Right ventricle myocardium superior (tissue), 1 donor: Measurements from ENCODE around the gene TRABD. TPM values are rescaled to one million over a fixed set of nuclear protein-coding genes. Genes with fewer than 3 reads are reported as not detected.

ENCODE experiments used
- ATAC-seq: fragments of 200-7000 bp; cut with Tn5 transposase; one replicate; pipeline ENCODE4 v1.9.1; 2020; ENCODE audit warnings: mild to moderate bottlenecking; ENCODE audit not compliant: poor library complexity
- DNase-seq: peaks from one replicate; pipeline ENCODE4 v3.0.0-alpha.2; 2020
- intact Hi-C: fragments of 100-400 bp; cut with DNase I; formaldehyde crosslinking; loops from one replicate; pipeline ENCODE4 v1.11.2; 2022
- total RNA-seq: library from RNA; stranded (reverse); fragmentation: NEBNext Ultra II Directional; extraction: Animal tissue kit (Norgen Biotek cat#: 25700); gene quantifications from one replicate; pipeline ENCODE4 v1.2.1, GENCODE V29; 2021
- donor health status: DM: no; HTN: yes; CAD: no; lungs with severe emphysema.

TRABD gene
- total RNA-seq, 1 donor from 2014 or later: 22.0 TPM

DNA sequence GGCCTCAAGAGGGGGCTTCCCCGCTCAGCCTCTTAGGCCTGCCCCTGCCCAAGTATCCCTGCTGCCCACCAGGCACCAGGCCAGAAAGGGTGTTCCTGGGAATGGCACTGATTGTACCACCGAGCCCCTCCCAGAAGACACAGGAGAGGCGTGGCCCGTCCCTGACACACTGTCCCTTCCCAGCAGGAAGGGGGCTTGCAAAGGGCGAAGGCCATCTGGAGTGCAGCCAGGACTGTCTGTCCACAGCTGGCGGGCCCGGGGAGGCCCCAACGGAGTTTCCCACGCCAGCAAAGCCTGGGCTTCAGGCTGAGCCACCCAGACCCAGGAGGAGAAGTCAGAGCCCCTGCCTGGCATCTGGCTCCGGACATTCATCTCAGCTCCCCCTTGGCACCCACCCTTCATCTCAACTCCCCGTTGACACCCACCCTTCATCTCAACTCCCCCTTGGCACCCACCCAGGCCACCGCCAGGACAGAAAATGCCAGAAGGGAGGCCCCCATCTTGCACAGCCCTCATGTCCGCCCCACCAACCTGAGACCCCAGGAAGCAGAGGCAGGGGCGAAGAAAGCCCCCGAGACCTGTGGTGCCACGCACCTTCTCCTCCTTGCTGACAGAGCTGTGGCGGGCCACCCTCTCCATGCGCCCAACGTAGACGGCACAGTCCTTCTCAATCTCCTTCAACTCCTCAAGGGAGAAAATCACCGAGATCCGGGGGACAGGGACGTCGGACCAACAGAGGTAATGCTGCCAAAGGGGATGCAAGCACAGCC lies 39.7 kb downstream of the TRABD start:
- DNase-seq (no peak), ATAC-seq (no peak)
- intact Hi-C loops: no loop called here

DNA sequence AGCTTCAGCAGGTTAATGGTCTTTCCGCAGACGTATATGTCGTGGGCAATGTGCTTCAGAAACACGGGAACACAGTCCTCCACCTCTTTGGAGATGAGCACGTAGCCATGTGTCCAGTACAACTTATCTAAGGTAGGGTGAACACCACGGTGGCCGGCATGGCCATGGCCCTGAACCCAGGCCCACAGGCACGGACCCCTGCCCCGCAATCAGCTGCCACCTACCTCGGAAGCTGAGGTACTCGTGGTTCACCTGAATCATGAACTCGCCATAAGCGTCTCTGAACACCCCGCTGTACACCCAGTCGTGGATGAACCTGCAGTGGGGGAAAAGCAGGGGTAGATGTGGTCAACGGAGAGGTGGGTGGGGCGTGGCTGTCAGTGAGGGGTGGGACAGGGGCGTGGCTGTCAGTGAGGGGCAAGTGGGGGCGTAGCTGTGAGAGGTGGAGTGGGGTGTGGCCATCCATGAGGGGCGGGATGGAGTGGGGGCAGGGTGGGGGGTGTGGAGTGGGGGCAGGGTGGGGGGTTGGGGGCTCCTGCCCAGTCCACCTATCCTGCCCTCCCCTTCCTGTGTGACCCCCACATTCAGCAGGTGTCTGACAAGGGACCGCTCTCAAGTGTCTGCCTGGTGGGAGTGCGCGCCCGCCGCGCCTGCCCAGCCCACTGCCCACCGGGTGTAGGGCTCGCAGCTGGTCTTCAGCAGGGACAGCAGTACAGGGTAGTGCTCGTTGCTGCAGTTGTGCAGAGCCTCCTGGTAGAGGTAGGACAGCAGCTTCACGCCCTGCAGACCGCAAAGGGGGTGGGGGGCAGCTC lies 40.6 kb downstream of the TRABD start:
- DNase-seq (no peak), ATAC-seq (no peak)
- intact Hi-C loops: no loop called here

DNA sequence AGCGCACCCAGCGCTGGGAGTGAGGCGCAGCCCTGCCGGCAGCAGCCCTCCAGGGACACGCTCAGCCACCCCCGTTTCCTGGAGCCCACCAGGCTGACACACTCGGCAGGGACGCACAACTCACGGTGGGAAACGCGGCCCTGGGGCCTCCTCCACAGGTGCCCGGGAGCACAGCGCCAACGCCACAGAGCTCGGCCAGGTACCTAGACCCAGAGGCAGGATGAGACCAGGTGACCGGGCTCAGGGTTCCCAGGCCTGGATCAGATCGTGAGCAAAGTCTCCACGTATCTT lies 41.1 kb downstream of the TRABD start:
- DNase-seq (no peak), ATAC-seq (no peak)
- intact Hi-C loops: no loop called here

DNA sequence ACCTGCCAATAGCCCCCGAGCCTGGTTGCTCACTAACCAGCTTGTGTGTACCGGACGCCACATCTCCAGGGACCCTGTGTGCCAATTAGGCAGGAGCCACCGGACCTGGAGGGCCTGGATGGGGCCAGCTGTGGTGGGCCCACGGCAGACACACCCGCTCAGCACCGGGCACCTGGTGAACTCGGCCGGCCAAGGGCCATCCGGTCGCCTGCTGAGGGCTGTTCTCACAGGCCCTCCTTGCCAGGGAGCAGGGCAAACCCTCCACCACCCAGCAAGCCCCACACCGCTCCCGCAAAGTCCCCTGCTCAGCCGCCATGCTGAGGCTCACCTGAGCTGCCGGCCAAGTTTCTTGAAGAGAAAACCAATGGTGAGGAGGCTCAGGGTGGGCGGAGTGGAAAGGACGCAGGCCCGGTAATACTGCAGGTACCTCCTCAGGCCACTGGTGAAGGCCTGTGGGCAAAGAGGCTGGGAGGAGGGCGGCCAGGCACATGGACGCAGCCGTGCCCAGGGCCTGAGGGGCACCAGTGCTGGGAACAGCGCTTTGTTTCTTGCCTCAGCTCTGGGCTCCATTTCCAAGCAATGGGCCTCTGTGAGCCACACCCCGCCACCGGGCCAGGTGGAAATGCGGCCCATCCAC lies 42.0 kb downstream of the TRABD start:
- ATAC-seq: no peak
- intact Hi-C loops: no loop called here
- no peak for DNase-seq

DNA sequence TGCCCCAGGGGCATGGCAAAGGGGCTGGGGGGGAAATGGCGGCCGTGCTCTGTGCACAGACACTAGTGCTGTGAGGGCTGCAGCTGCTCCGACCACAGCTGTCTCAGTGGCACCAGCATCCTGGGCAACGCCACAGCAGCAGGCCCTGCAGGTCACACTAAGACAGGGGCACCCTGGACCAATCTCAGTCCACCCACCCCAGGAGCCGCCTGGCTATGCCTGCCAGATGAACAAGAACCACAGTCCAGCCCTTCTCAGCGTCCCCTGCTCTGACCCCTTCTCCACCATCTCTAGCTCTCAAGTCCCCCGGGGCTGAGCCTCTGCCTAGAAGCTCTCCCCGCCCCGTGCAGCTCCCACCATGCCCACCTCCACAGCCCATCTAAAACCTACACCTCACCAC lies 42.7 kb downstream of the TRABD start:
- intact Hi-C loops: no loop called here
- ATAC-seq: no peak

DNA sequence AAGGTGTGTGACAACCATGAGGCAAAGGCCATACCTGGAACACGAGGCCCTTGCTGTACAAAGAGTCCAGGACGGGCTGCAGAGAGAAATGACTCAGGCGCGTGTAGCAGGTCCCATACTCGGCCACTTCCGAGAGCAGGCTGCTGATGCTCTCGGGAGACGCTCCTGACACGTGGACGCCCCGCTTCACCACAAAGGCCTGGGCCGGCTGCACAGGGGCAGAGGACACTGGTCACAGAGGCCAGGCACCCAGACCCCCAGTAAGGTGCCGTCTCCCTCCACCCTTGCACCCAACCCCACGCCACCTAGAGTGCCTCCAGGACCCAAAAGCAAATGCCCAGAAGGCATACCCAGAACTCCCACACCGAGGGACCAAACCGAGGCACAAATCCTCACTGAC lies 43.7 kb downstream of the TRABD start:
- ATAC-seq (no peak), DNase-seq (no peak)
- intact Hi-C loops: no loop called here

More for the DNA sequence above, 42.7 kb downstream of the TRABD start:
- DNase-seq: no peak

DNA sequence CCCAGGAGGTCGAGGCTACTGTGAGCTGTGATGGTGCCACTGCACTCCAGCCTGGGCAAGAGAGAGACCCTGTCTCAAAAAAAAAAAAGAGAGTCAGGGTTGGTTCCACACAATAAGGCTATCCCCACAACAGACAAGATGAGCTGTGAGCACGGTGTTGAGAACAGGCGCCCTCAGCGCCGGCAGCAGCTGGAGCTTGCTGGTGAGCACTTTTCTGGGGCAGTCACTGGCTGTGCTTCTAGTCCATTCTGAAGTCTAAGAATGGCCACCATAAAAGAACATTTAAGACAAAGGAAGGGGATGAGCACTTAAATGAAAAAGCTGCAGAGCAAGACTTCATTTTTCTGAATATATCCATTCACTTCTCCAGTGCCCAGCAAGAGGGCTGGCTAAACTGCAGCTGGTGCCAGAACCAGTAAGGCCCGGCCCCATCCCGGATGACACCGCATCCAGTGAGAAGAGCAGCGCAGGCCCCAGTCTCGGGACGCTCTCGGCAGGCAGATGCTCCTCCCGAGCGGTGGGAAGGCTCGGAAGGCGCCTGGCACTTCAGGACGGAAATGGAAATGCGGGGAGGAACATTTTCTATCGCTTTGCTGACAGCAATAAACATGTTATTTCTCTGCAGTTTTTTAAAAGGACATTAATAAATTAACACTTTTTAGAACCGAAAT lies 46.9 kb downstream of the TRABD start:
- intact Hi-C loops: no loop called here
- DNase-seq (no peak), ATAC-seq (no peak)

DNA sequence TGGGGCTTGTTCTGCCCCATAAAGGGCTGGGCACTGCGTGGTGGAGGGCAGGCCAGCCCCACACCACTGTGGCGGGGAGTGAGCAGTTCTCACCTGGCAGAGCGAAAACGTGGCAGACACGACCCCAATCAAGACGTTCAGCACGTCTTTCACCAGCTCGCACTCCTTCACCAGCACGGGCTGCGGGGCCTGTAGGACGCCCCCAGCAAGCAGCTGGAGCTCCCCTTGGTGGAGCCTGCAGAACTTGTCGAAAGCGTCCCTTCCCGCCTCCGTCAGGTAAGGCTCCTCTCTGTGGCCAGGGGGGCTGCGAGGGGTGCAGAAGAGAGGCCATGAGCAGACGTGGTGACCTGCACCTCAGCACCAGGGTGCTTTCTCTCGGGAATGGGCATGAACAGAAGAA lies 47.5 kb downstream of the TRABD start:
- ATAC-seq (no peak), DNase-seq (no peak)
- intact Hi-C loops: no loop called here

DNA sequence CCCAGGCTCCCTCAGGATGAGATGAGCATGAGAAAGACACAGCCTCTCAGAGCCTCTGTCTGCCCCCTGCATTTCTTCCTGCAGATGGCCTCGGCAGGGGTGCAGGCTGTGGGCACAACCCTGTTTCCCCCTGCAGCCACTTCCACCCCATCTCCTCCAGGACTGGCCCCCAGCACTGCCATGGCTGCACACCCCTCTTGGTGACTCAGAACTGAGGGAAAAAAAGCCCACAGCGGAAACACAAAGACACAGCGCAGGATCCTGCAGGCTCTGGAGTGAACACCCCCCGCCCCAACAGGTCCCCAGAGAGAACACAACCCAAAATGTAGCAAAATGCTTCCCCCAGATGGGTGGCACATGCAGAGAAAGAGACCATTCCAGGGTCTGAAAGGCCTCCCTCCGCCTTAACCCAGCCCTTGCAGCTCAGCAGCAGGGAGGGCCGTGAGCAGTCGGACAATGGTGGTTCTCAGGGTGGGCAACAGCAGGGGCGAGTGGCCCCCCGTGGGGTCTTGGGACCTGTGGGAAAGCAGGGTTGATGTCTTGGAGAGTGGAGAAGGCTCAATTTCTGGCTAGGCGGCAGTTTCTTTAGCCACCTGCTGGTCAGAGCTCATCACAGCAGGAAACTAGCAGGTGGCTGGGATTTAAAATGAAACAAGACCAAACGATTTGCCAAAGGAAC lies 51.2 kb downstream of the TRABD start:
- intact Hi-C loops: no loop called here
- DNase-seq: no peak
- ATAC-seq: no peak

DNA sequence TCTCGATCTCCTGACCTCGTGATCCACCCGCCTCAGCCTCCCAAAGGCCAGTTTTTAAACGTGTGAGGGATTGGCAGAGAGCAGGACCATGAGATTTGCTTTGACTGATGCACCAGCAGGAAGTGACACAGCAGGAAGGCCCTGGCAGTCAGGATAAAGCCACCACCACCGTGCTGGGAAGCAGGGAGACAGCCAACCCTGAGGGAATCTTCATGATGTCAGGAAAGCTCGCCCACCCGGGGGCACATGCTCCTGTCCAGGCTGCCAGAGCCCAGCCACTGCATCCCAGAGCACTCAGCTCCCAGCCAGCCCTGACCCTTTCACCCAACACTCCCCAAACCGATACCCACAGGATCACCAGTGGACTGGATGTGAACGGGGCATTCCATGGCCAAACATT lies 53.0 kb downstream of the TRABD start:
- ATAC-seq (no peak), DNase-seq (no peak)
- intact Hi-C loops: no loop called here

DNA sequence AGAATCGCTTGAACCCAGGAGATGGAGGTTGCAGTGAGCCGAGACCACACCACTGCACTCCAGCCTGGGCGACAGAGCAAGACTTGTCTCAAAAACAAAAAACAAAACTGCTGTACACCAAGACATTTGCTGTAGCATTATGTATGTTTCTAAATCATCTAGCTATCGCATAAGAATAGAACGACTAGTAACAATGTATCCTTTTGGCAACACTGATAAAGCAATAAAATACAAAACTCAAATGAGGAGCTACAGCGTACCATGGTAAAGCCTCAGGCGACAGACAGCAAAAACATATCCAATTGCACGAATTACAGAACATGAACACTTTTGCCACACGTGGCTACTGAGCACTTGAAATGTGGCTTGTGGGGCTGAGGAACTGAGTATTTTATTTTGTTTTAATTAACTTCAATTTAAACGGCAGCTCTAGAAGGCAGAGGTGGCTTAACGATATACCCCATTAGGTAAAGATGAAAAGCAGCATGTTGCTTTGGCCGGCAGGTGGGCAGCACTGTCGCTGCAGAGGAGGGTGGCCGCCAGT lies 56.8 kb downstream of the TRABD start:
- ATAC-seq (no peak), DNase-seq (no peak)
- intact Hi-C loops: no loop called here

DNA sequence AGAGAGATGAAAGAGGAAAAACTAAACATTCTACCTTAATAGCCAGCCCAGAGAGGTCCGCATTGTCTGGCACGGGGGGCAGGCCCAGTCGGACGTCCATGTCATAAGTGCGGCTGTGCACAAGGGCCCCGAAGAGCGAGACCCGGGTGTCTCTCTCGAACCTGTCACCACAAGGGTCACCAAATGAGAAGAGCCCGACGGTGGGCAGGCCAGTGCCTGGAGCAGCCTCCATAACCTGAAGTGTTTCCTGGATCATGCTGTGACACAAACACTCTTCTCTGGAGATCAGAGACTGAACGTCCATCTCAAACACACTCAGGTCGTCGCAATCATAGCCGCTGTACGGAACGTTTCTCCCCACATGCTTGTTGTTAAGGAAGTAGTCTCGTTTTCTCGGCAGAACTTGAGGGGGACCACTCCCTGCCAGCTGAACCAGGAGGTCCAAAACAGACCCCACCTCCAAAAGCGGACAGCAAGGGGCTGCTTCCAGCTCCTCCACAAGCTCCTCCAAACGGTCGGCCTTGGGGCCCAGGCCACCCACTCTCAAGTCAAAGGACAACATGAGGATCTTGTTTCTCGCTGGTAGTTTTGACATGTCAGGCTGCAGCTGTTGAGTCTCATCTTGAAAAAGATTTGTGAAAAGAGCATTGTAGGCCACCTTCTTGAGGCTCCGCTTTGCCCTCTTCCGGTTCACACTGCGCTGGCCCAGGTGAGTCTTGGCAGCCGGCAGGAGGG lies 58.1 kb downstream of the TRABD start:
- DNase-seq (no peak), ATAC-seq (no peak)
- intact Hi-C loops: no loop called here

DNA sequence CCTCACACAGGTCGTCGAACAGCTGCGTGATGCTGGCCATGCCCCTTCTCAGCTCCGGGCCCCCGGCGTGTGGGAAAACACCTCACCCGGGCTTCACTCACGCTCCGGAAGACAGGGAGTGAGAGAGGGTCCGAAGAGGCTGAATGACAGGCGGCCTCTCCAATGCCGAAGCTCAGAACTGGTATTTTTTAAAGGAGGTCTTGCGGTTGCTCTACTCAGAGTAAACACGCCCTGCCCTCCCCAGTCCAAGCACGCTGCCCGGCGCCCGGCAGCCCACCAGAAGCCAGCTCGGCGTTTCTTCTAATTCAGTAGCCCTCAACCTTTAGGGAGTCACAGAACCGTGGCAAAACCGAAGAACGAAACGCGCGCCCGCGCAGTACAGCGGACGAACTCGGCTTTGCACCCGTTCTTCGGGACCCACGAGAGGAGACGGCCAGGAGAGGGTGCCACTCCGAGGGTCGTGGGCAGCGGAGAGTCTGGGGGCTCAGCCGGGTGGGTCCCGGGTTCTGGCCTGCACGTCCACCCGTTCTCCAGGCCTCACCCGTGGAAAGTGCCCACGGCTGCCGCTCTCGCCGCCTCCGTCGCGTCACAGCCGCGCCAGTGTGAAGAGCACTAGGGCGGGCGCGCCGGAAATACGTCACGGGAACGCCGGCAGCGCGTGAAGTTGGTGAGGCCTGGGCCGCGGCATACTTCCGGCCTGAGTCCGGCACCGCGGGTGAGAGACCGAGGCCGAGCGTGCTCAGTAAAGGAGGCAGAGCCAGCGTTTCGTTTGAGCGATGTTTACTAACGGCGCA lies 58.9 kb downstream of the TRABD start, which contains the start of gene TUBGCP6:
TUBGCP6 (minus strand) TSS at position 604 of the 794 bp plus-strand sequence; CDS start at position 40, 564 bp downstream.
- ATAC-seq: peak; percentile 96
- intact Hi-C loops: no loop called here
- DNase-seq: peak; percentile 98

DNA sequence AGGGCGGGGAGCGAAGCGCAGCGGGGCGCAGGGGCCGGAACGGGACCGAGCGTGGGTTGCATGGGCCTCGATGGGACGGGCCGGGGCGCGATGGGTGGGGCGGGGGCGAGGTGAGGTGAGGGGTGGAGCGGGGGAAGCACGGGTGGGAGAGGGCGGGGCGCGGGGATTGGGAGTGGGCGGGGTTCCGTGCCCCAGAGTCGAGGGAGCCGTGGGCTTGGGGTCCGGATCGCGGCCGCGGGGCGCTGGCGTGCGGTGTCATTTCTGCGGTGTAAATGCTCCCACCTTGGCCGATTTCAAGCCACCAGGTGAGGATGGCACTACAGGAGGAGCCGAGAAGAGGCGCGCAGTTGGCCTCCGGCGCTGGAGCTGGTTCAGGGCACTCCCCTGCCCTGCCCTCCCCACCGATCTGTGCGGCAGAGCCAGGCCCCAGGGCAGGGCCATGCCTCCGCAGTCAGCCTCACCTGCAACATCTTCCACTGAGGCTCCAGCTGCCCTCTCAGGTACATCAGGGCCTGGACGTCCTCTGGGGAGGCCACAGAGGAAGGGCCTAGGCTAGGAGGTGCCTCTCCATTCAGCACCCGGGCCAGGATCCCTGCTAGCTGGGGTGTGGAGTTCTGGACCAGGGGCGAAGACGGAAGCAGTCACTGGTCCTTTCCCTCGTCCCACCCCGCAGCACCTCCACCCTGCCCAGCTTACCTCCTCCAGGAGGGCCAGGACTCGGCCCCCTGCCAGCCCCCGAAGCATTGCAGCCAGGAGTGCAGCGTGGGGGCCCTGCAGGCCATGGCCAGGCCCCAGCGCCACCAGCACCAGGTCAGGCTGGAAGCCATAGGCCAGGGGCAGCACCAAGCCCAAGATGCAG lies 59.7 kb downstream of the TRABD start:
- ATAC-seq (peak; percentile 51), DNase-seq (no peak)
- intact Hi-C loops: no loop called here

DNA sequence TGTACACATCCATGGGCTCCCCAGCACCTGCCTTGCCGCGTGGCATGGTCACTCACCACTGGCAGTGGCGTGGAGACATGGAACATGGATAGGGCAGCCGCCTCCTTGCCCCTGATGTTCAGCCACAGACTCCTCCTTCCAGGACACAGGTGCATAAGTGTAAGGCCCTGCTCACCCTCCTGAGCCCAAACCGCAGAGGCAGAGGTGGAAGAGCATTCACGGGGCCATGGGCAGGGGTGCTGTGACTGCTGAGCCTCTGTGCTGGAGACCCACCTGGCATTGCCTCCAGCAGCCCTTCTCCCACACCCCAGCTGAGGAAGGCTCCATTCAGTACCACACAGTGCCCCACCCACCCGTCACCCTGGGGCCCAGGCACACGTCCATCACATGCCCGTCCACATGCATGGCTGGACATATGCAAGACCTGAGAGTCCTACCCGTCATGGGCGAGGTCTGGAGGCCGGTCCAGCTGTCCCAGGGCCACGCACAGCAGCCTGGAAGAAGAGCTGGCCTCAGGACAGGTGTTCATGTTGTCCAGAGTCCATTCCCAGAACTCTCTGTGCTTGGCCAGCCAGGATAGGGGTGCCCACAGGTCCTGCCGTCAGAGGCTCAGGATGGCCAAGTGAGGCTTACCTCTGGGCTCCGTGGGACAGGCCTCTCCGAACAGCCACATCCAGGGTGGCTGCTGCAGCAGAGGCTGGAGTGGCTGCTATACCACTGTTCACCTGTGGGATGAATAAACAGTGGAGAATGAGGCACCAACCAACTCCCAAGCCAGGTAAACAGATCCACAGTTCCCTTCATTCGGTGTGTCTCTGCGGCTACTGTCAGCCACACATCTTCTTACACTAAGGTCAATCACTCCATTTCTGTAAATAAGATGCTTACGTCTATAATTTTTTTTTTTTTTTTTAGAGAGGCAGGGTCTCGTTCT lies 60.8 kb downstream of the TRABD start:
- ATAC-seq (no peak), DNase-seq (no peak)
- intact Hi-C loops: no loop called here
